Measurements from ENCODE around the gene ZMAT5. TPM values are rescaled to one million over a fixed set of nuclear protein-coding genes. Genes with fewer than 3 reads are reported as not detected.

The ZMAT5 gene
- total RNA-seq, 1 experiment from 2014 or later = 24.2 TPM

GRCh38 chr22:29784451-29785361 is 17.9 kb upstream of the ZMAT5 start:
- POLR2A ChIA-PET (ENCODE audit: unreplicated experiment) = no interaction called here
- intact Hi-C loops (cut with micrococcal nuclease) = no loop called here

GRCh38 chr22:29782061-29782845 is 15.4 kb upstream of the ZMAT5 start:
- Histone ChIP-seq H3K4me2 (ENCODE audit: low read length) (no peak overlapping the region), H3K9me2 (replicated peaks; ENCODE audit: low read length) (no peaks in the 10 kb centered on the region), H3K36me3 (ENCODE audit: low read depth, low read length) (no peaks in the 10 kb centered on the region), H3F3A (ENCODE audit: low read length, unreplicated experiment) (no peaks in the 10 kb centered on the region), H3K4me1 (ENCODE audit: insufficient read depth, low read length) (peaks cover 44% of the 10 kb centered on the region), H2AFZ (ENCODE audit: low read length) (no peak overlapping the region), H3K27me3 (ENCODE audit: low read length) (no peaks in the 10 kb centered on the region), H3K27ac (ENCODE audit: low read length) (peak overlapping the region; percentile 64), H3K9ac (ENCODE audit: low read length) (no peak overlapping the region), H4K20me1 (ENCODE audit: low read length) (no peaks in the 10 kb centered on the region), H3K9me3 (ENCODE audit: low read length) (no peaks in the 10 kb centered on the region), H3K4me3 (ENCODE audit: low read length) (no peak overlapping the region), H3K79me2 (ENCODE audit: low read length) (no peaks in the 10 kb centered on the region)
- DNase-seq (peak; percentile 21), ATAC-seq (peak; percentile 35)
- POLR2A ChIA-PET (ENCODE audit: unreplicated experiment) = no interaction called here
- intact Hi-C loops (cut with micrococcal nuclease) = no loop called here
- BruUV-seq (replicated peaks) = no TSS peak
- no peak for TF ChIP-seq EZH2phosphoT487 (IDR thresholded peaks at IDR 0.05; ENCODE audit: borderline replicate concordance, low read length)
- CTCF ChIA-PET = no interaction called here

More at GRCh38 chr22:29784451-29785361, 17.9 kb upstream of the ZMAT5 start:
- CTCF ChIA-PET = no interaction called here
- Histone ChIP-seq H3K9me2 (replicated peaks; ENCODE audit: low read length) (no peaks in the 10 kb centered on the region), H4K20me1 (ENCODE audit: low read length) (no peaks in the 10 kb centered on the region), H3K4me1 (ENCODE audit: insufficient read depth, low read length) (peaks cover 41% of the 10 kb centered on the region), H3K27ac (ENCODE audit: low read length) (no peak overlapping the region), H3K9ac (ENCODE audit: low read length) (no peak overlapping the region), H3K4me3 (ENCODE audit: low read length) (no peak overlapping the region), H2AFZ (ENCODE audit: low read length) (no peak overlapping the region), H3K9me3 (ENCODE audit: low read length) (no peaks in the 10 kb centered on the region), H3K36me3 (ENCODE audit: low read depth, low read length) (no peaks in the 10 kb centered on the region; the same call in 1 of the 2 replicates), H3K4me2 (ENCODE audit: low read length) (no peak overlapping the region), H3F3A (ENCODE audit: low read length, unreplicated experiment) (no peaks in the 10 kb centered on the region), H3K79me2 (ENCODE audit: low read length) (no peaks in the 10 kb centered on the region), H3K27me3 (ENCODE audit: low read length) (no peaks in the 10 kb centered on the region)
- DNase-seq (no peak), ATAC-seq (no peak)
- TF ChIP-seq EZH2 (IDR thresholded peaks at IDR 0.05; ENCODE audit: low read length, unreplicated experiment) (no peak), EZH2phosphoT487 (IDR thresholded peaks at IDR 0.05; ENCODE audit: borderline replicate concordance, low read length) (no peak), CTCF (conservative IDR thresholded peaks at IDR 0.05; ENCODE audit: low read depth, low read length) (no peak)
- no TSS peak for BruUV-seq (replicated peaks)

- POLR2A ChIA-PET (ENCODE audit: unreplicated experiment) = no interaction called here
- peak overlapping the region; percentile 9; the same call in 1 of the 2 replicates for H3K9ac ChIP-seq (ENCODE audit: low read length)
- peak overlapping the region; percentile 69 for H2AFZ ChIP-seq (ENCODE audit: low read length)
- no peak overlapping the region for H3K4me3 ChIP-seq (ENCODE audit: low read length)
- no peaks in the 10 kb centered on the region for H4K20me1 ChIP-seq (ENCODE audit: low read length)
- BruUV-seq (replicated peaks) = no TSS peak
- no peaks in the 10 kb centered on the region for H3K27me3 ChIP-seq (ENCODE audit: low read length)
- no peaks in the 10 kb centered on the region for H3K9me2 ChIP-seq (replicated peaks; ENCODE audit: low read length)
- no peaks in the 10 kb centered on the region for H3K9me3 ChIP-seq (ENCODE audit: low read length)
- H3F3A ChIP-seq (ENCODE audit: low read length, unreplicated experiment) = no peaks in the 10 kb centered on the region
- H3K4me2 ChIP-seq (ENCODE audit: low read length) = peak overlapping the region; percentile 50
- peak overlapping the region; percentile 64 for H3K27ac ChIP-seq (ENCODE audit: low read length)
- TF ChIP-seq CTCF (conservative IDR thresholded peaks at IDR 0.05; ENCODE audit: low read depth, low read length) = no peak
- CTCF ChIA-PET = interaction anchor here (0.5 to 1.0 kb wide), 2 partner anchors 8 to 18 kb away, joined by 3 to 5 read pairs; no protein-coding TSS in a partner anchor
- peaks cover 39% of the 10 kb centered on the region for H3K4me1 ChIP-seq (ENCODE audit: insufficient read depth, low read length)
- ATAC-seq = peak; percentile 69
- DNase-seq = peak; percentile 80
- no peaks in the 10 kb centered on the region for H3K79me2 ChIP-seq (ENCODE audit: low read length)
- intact Hi-C loops (cut with micrococcal nuclease) = no loop called here
- no peaks in the 10 kb centered on the region for H3K36me3 ChIP-seq (ENCODE audit: low read depth, low read length)
These were observed 14.2 kb upstream of the ZMAT5 start for GRCh38 chr22:29780748-29781676.

Data from PC-3 (cell line).